HG03342 (cell line): ENCODE measurements around the gene CCDC141.
A peak's percentile ranks its signal among the peaks of the same experiment; 100 is the strongest.
"Not testable (repeated sequence)": the region's sequence is repeated elsewhere in the genome, so short reads cannot be mapped to it uniquely, and the experiment has no call there.

Experiments used
- ATAC-seq: cut with Tn5 transposase; IDR thresholded peaks from one replicate; pipeline ENCODE4 v1.9.1; 2021; ENCODE audit warnings: mild to moderate bottlenecking, moderate library complexity; ENCODE audit not compliant: unreplicated experiment

The CCDC141 gene, protein sequence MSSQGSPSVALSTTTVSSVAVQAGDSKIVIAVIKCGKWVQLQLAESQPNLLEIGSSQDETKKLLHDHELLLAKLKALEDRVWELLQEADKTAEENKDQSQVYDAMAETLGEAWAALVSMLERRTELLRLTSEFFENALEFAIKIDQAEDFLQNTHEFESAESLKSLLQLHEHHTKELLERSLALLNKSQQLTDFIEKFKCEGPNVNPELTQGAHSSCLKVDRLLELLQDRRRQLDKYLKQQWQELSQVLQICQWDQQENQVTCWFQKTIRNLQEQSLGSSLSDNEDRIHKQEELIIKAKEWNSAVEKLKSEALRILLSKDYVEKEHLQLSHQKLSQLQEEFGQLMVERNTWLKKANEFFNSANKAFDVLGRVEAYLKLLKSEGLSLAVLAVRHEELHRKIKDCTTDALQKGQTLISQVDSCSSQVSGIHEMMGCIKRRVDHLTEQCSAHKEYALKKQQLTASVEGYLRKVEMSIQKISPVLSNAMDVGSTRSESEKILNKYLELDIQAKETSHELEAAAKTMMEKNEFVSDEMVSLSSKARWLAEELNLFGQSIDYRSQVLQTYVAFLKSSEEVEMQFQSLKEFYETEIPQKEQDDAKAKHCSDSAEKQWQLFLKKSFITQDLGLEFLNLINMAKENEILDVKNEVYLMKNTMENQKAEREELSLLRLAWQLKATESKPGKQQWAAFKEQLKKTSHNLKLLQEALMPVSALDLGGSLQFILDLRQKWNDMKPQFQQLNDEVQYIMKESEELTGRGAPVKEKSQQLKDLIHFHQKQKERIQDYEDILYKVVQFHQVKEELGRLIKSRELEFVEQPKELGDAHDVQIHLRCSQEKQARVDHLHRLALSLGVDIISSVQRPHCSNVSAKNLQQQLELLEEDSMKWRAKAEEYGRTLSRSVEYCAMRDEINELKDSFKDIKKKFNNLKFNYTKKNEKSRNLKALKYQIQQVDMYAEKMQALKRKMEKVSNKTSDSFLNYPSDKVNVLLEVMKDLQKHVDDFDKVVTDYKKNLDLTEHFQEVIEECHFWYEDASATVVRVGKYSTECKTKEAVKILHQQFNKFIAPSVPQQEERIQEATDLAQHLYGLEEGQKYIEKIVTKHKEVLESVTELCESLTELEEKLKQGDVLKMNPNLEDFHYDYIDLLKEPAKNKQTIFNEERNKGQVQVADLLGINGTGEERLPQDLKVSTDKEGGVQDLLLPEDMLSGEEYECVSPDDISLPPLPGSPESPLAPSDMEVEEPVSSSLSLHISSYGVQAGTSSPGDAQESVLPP (N-terminal part only)

GRCh38 chr2:179049546-179050311 is at the start of gene CCDC141:
TSS of gene CCDC141 (minus strand) at chr2:179050137. CDS start at chr2:179049941, 196 bp downstream.
- ATAC-seq, result peak; percentile 70

DNA sequence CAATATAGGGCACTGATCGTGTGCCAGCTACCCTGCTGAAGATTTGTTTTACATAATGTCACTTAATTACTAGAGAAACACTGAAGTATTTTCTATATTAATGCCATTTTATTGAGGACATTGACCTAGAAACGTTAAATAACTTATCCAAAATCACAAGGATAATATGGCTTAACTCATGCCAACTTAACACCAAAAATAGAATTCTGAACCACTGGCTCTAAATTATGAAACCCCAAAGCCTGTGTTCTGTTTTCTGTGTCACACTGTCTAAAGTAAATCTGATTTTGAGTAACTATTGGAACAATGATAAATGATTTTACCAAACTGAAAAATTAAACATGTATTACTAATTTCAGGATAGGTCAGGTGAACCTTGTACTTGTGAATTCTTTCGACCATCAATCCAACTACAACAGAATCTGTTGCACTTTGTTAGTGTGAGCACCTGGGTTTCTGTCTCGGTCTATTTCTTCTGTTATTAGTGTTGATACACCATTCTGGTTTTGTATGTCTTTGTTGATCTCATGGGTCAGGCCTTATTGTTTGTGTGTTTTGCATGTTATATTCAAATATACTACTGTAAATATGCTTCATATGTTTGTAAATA is 48.2 kb upstream of the CCDC141 start:
- ATAC-seq, result peak; percentile 30

GRCh38 chr2:179097131-179097530 is 47.2 kb upstream of the CCDC141 start:
- ATAC-seq, result no peak

GRCh38 chr2:179096090-179096489 is 46.2 kb upstream of the CCDC141 start:
- ATAC-seq, result peak; percentile 97

DNA sequence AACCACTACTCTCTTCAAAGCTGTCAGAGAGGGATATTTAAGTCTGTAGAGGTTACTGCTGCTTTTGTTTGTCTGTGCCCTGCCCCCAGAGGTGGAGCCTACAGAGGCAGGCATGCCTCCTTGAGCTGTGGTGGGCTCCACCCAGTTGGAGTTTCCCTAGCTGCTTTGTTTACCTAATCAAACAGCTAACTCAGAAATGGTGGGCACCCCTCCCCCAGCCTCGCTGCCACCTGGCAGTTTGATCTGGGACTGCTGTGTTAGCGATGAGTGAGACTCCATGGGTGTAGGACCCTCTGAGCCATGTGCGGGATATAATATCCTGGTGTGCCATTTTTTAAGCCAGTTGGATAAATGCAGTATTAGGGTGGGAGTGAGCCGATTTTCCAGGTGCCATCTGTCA is 43.0 kb upstream of the CCDC141 start:
- not testable (repeated sequence) for ATAC-seq

DNA sequence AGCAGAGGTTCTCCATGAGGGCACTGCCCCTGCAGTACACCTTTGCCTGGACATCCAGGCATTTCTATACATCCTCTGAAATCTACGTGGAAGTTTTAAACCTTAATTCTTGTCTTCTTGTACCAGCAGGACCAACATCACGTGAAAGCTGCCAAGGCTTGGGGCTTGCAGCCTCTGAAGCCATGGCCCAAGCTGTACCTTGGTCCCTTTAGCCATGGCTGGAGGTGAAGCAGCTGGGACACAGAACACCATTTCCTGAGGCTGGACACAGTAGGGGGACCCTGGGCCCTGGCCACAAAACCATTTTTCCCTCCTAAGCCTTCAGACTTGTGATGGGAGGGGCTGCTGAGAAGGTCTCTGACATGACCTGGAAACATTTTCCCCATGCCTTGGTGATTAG is 32.8 kb upstream of the CCDC141 start:
- ATAC-seq, result no peak

GRCh38 chr2:179081954-179082353 is 32.0 kb upstream of the CCDC141 start:
- ATAC-seq, result no peak

- no peak for ATAC-seq
These were observed 22.6 kb upstream of the CCDC141 start for GRCh38 chr2:179072527-179072926.

DNA sequence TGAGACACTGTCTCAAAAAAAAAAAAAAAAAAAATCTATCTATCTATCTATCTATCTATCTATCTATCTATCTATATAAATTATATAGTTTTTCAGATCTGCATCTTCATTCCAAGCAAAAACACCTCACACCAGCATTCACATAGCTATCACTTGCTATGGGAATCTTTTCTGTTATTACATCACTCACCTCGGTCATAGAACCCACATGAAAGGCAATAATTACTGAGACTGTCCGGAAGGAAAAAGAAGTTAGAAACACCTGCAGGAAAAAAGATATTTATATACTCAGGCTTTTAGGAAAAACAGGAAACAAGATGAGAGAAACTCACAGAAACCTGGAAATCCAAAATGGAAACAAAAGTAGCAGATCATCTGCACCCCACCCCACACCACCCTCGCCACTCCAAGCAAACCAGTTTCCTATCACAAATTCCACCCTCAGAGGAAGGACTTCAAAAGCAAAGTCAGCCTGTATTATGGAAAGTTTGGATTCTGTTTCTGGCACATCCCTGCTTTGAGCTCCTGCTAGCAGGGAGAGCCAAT is 21.9 kb upstream of the CCDC141 start:
- ATAC-seq, result no peak

- ATAC-seq, result no peak
These were observed 21.0 kb upstream of the CCDC141 start for GRCh38 chr2:179070895-179071294.

GRCh38 chr2:179069685-179070084 is 19.7 kb upstream of the CCDC141 start:
- no peak for ATAC-seq

- no peak for ATAC-seq
These were observed 19.2 kb upstream of the CCDC141 start for GRCh38 chr2:179068991-179069643.

DNA sequence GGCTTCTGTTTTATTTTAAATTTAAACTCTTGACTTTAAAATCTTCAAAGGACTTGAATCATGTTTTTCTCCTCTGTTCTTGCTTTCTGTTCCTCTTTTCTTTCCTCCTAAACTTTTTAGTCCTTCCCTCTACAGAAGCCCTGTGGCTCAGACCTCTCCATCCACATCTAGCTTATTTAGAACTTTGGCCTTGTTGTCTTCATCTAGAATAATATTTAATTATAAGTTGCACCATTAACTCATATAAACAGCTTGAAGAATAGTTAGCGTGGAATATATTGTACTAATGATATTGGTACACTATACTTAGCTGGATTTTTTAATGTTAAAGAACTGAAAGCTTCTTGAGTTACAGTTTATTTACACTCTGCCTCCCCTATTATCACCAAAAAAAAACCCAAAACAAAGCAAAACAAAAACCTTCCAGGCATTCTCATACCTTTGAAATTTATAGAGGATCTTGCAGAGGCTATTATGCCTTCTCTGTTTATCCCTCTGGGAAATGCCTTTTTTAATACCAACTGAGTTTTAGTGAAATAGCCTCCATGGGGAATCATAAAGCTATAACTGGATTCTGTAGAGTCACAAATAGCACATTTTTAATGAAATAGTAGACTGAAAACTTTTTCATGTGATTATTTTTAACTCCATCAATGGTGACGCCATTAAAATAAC is 9.2 kb upstream of the CCDC141 start:
- ATAC-seq, result peak; percentile 83

- ATAC-seq, result no peak
These were observed 7.8 kb upstream of the CCDC141 start for GRCh38 chr2:179057737-179058136.

GRCh38 chr2:179053568-179053967 is 3.6 kb upstream of the CCDC141 start:
- not testable (repeated sequence) for ATAC-seq

GRCh38 chr2:179051250-179051649 is 1.3 kb upstream of the CCDC141 start:
- ATAC-seq, result no peak

GRCh38 chr2:179050755-179051154 is 818 bp upstream of the CCDC141 start:
- ATAC-seq, result no peak

DNA sequence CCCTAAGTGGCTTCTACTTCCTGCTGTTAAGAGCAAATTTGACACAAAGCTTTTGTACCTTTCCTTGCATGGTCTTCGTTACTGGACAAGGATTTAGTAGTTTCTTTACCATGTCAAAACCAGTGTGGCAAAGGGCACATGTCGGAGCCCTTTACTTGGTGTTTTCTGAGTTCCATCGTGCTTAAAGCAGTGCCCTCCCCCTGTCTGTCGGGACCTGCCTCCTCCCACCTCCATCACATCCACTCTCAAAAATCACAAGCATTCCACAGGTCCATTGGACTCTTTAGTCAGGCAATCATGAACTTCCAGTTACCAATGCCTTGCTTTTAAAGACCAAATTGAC is 763 bp downstream of the CCDC141 start:
- ATAC-seq, result peak; percentile 36

- ATAC-seq, result no peak
These were observed 1.8 kb downstream of the CCDC141 start for GRCh38 chr2:179048099-179048498.
